ENCODE results near the gene DYNLT4.
A peak's percentile ranks its signal among the peaks of the same experiment; 100 is the strongest.
"Not testable (repeated sequence)": the region's sequence is repeated elsewhere in the genome, so short reads cannot be mapped to it uniquely, and the experiment has no call there.

DYNLT4 gene

DNA sequence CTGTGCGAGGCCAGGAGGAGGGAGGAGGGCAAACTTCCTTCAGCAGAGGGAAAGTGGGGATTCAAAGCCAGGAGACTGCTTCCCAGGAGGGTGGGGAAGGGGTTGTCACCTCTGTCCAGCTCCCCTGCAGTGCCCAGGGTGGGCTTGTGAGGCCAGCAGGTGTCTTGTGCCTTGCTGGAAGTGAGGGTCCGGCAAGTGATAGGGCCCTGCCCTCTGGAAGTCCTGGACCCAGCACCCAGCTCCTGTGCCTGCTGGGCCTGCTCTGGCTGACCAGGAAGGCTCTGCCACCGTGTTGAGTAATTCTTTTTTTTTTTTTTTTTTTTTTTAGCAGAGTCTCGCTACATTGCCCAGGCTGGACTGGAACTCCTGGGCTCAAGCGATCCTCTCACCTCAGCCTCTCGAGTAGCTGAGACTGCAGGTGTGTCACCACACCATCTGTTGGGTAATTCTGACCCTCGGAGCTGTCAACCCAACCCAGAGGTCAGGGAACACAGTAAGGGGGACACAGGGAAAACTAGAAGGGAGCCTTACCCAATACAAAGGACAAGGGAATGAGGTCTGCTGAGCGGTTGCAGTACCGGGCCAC lies 20.2 kb downstream of the DYNLT4 start:
- no peak for DNase-seq

DNA sequence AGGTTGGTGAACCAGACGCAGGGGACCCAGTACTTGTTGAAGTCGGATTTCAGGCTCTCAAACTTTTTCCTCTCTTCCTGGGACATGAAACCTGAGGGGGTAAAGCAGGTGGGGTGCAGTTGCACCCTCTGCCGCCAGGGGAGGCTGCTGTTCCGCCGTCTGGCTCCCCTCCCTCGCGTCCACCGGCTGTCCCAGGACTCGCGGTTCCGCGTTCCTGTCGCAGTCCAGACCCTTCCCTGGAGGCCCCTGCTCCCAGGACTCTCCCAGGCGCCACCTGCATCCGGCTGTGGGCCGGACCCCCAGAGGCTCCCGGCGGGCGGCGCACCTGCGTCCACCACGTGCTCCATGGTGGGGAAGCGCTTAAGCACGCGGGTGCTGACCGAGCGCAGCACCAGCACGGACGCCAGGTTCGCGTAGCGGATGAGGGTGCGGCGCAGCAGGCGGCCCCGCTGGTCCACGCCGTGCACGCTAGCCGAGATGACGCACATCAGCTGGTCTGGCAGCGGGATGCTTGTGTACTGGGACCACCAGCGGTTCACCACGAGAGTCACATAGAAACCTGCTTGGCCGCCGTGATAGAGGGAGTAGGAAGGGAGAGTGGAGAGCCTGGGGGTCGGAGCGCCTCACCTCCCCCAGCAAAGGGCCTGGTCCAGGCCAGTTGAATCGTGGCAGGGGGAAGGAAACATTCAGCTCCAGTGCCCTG lies 20.9 kb downstream of the DYNLT4 start:
- no peak for DNase-seq

DNA sequence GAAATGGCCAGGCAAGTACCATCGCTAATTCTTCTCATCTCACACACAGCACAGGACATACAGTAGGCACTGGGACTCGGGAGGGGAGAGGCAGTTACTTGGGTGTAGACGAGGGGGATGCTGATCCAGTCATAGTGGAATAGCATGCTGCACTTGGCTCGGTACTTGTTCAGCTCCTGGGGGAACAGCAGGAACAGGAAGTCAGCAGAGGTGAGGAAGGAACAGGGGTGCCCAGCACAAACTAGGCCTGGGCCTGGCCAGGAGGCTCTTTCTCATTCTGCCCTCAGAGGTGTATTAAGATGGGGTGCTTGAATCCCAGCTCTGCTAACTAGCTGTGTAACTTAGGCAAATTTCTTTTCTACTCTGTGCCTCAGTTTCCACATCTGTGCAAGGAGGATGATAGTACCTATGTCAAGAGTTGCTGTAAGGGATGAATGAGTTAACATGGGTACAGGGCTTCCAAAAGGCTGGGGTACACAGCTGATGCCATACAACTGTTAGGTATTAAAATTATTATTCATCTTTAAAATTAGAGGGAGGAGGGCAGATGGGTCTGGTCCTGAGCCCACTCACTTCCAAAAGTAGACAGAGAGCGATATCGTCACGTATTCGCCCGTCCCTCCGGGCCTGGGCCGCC lies 21.5 kb downstream of the DYNLT4 start:
- DNase-seq = no peak

DNA sequence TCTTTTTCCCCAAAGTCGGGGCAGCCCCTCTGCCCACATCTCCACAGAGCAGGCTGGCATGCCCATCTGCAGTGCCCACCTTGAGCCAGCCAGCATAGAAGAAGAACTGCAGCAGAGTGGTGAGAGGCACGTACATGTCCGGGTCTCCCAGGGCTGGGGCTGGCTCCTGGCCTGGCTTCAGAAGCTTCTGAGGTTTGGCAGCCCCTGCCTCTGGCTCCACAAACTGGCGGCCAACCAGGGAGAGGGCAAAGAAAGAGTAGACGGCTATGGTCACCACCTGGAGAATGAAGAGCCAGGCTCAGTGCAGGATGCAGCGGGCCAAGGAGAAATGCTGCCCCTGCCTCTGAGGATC lies 22.1 kb downstream of the DYNLT4 start:
- no peak for DNase-seq

DNA sequence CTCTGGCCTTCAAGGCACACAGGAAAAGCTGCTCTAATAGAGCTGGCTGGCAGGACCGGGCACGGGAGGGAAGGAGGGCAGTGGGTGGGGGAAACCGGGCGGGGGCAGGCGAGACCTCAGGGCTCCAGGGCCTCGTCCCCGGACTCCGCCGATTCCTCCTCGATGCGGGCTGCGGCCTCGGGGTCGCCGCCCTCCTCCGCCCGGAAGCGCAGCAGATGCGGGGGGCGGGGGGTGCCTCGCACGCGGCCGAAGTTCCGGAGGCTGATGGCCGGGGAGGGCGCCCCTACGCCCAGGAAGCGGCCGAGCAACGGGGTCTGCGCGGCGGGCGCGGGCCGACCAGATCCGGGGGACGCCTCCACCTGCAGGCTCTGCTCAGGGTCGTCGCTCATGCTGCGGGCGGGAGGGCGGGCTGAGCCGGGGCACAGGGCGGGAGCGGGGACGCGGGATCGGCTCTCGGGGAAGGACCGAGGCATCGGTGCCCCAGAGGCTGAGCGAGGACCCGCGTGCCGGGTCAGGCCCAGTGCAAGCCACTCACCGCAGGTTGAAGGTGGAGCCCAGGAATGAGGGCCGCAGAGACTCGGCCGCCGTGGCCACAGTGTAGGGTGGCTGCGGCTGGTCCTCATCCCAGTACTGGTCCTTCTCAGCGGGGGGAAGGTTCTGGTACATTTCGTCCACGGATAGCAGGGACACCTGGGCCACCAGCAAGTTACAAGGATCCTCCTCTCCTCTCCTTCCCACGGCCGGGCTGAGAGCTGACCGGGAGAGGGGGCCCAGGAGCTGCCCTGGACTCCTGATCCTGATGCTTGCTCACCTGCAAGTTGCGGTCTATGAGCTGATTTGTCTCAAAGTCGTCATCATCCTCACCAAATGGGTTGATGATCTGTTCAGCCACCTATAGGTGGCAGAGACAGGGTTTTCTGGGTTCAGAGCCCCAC lies 22.8 kb downstream of the DYNLT4 start:
- no peak for DNase-seq

DNA sequence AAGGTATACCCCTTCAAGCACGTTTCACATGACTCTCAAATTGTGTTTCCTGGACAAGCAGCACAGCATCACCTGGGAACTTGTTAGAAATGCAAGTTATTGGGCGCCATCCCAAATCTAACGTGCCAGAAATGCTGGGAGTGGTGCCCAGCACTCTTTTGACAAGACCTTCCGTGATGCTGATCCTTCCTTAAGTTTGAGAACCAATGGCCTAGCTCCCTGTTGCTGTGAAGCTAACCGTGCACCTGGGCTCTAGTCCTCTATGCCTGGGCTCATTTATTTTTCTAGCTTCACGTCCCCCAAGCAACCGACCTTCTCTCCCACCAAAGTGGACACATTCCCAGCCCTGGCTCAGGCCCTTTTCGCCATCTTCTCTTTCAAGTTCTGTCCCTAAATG lies 23.5 kb downstream of the DYNLT4 start:
- DNase-seq = no peak

DNA sequence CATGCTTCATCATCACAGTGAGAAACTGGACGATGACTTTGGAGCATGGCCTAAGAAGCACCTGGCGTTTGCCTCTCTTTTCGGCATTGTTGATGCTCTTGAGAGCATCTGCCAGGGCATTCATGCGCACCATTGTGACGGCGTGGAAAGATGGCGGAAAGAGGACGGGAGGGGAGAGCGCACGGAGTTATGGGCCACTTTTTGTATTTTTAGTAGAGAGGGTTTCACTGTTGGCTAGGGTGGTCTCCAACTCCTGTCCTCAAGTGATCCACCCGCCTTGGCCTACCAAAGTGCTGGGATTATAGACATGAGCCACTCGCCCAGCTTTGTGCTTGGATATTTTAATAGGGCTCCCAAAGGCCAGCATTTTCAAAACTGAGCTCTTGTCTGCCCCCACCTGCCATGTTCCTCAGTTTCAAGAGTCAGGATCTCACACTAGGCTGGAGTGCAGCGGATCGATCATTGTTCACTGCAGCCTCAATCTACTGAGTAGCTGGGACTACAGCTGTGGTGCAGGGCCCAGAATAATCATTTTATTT lies 26.5 kb downstream of the DYNLT4 start:
- DNase-seq = no peak

DNA sequence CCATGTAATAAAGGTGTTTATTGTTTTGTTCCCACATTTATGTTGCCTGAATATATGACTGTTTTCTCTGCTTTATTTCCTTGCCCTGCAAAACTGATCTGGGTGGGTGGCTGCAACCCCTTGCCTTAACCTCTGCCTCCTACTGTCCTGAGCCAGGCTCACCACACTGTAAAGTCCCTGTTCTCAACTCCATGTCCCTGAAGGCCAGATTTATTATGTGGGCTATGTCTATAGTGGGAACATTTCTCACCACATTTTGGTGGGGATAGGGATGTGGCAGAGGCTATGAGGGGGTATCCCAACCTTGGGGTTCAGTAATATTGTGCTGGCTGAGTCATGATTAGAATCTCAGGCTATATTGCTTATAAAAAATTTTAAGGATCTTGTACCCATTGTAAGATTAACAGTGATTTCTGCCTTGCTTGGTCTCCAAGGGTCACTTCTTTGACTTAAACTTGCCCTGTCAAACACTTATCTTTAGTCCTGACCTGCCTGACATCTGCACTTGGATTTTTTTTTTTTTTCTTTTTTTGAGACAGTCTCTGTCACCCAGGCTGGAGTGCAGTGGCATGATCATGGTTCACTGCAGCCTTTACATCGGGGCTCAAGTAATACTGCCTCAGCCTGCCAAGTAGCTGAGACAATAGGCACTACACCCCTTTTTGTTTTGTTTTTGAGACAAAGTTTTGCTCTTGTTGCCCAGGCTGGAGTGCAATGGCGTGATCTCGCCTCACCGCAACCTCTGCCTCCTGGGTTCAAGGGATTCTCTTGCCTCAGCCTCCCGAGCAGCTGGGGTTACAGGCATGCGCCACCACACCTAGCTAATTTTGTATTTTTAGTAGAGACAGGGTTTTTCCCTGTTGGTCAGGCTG lies 28.2 kb downstream of the DYNLT4 start:
- DNase-seq = no peak

DNA sequence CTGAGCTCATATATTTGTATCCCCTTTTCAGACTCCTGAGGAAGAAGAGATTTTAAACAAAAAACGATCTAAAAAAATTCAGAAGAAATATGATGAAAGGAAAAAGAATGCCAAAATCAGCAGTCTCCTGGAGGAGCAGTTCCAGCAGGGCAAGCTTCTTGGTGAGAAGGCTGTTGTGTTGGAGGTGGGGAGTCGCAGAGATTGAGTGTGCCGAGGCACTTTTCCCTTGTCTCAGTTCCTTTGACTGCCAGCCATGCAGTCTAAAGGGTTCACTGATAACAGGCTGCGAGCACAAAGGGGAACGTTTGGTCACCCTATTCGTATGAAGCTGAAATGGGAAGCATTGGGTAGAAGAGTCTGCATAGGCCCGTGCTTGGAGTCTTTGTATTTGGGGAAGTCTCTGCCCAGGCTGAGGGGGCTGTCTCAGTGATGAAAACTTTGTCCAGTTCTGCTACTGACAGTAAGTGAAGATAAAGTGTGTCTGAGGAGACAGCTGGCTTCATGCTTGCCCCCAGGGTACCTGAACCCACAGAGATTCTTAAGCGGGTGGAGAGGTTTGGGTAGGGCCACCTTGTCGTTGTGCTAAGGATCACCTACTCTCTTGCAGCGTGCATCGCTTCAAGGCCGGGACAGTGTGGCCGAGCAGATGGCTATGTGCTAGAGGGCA lies 29.0 kb downstream of the DYNLT4 start:
- DNase-seq = no peak

DNA sequence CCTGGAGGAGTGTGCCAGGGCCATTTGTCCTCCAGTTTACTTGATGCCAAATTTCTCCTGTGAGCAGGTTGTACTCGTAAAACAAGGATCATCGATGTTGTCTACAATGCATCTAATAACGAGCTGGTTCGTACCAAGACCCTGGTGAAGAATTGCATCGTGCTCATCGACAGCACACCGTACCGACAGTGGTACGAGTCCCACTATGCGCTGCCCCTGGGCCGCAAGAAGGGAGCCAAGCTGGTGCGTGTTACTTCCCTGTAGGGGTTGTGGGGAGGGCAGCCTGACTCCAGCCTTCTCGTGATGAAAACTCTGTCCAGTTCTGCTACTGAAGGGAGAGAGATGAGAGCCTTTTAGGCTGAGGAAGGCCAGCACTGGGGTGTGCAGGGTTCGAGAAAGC lies 29.6 kb downstream of the DYNLT4 start:
- DNase-seq = no peak

DNA sequence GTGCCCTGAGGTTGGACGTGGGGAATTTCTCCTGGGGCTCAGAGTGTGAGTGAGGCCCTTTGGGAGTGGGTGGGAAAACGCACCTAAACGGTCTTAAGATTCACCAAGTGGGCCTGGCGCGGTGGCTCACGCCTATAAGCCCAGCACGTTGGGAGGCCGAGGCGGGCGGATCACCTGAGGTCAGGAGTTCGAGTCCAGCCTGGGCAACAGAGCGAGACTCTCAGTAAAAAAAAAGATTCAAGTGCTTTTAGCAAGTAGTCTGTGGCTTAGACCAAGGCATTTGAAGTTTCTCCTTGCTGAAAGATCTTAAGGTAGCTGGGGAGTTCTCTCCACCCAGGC lies 30.5 kb downstream of the DYNLT4 start:
- no peak for DNase-seq

DNA sequence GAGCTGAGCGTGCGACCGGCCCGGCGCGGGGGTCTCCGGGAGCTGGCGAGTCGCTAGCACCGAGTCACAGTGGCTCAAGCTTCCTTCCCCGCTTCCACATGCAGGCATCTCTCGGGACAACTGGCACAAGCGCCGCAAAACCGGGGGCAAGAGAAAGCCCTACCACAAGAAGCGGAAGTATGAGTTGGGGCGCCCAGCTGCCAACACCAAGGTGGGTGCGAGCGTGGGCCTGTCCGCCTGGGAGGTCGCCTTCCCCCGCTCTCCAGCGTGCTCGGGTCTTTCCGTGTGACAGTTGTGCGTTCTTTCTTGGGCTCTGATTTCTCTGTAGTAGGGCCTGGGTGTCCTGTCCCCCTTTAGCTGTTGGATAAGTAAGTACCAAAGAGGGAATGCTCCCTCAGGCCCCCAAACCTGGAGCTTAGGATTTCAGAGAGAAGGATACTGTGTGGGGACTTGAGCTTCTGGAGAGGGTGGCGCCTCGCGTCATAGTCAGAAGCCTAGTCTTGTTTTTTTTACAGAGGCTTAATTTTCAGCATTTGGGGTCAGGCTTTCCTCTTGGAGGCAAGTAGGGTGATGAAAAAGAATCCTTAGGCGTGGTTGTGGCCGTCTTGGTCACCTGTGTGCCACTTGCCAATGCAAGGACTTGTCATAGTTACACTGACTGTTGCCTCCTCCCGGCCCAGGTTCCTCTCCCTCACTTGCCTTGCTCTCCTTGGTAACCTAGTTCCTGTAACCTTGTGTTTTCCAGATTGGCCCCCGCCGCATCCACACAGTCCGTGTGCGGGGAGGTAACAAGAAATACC lies 31.0 kb downstream of the DYNLT4 start:
- no peak for DNase-seq

DNA sequence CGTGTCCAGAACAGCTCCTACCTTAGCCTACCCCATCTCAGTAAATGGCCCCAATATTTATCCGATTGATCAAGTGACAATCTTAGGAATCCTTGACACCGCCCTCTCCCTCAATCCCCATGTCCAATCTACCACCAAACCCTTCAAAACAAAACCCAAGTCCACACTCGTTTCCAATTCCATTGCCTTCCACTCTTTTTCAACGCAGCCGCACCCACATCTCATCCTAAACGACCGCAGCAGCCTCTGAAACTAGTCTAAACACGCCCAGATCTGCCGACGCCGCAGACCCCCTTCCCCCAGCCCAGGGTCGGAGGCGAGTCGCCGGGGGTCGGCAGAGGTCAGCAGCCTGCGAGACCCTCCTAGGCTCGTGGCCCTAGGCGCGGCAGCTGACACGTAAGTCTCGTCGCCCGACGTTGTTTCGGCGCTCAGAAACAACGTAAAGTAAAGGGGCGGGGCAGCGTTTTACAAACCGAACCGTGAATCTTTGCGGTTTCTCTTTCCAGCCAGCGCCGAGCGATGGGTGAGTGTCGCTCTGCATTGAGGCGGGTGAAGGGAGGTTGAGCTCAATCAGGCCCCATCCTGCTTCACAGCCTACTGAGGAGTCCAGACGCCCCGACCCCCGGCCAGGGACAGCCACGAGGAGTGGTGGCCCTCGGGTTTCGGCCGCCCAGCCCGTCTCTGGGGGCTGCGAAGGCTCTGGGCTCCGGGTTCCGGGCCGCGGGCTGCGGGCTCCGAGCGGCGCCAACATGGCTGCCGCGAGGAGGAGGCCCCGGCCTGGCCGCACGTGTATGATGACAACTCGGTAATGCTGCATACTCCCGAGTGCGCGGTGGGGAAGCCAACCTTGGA lies 31.8 kb downstream of the DYNLT4 start, which contains the start of gene RPS8:
TSS of gene RPS8 (plus strand) at position 463 of the 852 bp plus-strand sequence. CDS start at position 520, 57 bp downstream.
- DNase-seq = peak; percentile 95

DNA sequence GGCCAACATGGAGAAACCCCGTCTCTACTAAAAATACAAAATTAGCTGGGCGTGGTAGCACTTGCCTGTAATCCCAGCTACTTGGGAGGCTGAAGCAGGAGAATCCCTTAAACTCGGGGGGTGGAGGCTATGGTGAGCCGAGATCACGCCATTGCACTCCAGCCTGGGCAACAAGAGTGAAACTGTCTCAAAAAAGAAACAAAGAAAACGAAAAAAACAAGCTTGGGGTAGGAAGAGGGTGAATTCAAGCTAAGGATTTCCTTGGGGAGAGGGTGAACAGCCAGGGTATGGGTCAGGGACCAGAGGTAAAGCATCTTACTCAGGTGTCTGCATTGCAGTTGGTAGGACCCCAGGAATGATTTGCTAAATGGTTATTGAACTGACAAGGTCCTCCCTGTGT lies 40.7 kb downstream of the DYNLT4 start:
- not testable (repeated sequence) for DNase-seq

DNA sequence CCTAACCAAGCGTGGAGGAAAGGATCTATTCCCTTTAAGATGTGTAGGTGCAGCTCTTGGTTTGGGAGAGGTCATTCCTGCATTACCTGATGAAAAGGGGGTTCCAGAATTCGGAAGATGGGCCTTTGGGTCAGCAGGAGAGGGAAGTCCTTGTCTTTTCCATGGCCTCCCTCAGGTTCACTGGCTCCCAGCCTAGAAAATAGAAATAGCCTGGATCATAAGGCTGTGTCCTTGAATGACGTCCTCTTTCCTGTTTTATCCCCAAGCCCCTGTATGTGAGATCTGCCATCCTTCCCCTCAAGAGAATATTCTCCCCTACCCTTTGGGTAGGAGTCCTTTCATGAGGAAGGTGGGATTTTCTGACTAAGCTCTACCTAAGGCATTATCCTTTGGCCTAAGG lies 46.3 kb downstream of the DYNLT4 start:
- DNase-seq = no peak

DNA sequence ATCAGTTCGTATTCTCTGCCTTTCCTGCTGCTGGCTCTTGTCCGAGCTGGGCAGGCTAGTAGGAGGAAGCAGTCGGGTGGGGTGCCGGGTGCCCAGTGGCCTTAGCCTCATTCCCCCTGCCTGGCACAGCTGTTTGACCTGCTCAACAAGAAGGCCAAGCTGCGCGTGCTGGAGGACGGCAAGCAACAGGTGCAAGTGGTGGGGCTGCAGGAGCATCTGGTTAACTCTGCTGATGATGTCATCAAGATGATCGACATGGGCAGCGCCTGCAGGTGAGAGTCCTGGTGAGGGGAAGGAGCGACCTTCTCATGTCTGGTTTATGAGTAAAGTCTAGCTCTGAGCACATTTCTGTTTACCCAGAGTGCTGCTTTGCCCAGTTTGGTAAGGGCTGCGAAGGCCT lies 48.1 kb downstream of the DYNLT4 start:
- DNase-seq = no peak

DNA sequence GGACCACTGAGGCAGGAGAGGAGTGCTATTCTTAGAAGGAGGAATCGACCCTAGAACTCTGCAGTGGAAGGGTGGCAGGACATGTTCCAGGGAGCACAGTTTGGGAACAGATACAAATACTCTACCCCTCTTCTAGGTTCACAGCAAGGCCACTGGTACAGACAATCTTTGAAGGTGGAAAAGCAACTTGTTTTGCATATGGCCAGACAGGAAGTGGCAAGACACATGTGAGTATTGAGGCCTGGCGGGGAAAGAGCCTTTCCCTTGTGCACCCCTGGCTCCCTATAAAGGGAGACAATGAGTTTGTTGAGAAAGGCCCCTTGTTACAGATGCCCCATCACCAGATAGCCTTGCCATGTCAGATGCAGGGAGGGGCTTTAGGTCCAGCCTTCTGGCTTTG lies 49.7 kb downstream of the DYNLT4 start:
- DNase-seq = no peak

Measured in KG1 (cell line).